SU-DHL-6 (cell line): ENCODE results near the gene COL25A1.

ENCODE experiments used
- CTCF ChIP-seq: fragments of 200-600 bp; sonication (generic); IDR thresholded peaks from one replicate; pipeline ENCODE4 v1.5.1; 2017; ENCODE audit warnings: antibody characterized with exemption, mild to moderate bottlenecking, low read length, moderate library complexity; ENCODE audit not compliant: insufficient read depth, poor library complexity, severe bottlenecking
- EZH2phosphoT487 ChIP-seq: fragments of 200-600 bp; sonication (generic), shearing (Covaris generic); conservative IDR thresholded peaks from 2 replicates; pipeline ENCODE4 v1.6.1; 2018; ENCODE audit warnings: mild to moderate bottlenecking, antibody characterized with exemption, low read length, moderate library complexity, mixed read lengths

GRCh38 chr4:109278594-109279031 lies 23.8 kb downstream of the COL25A1 start:
- no peak for TF ChIP-seq CTCF
- no peak for TF ChIP-seq EZH2phosphoT487
